HG03108 (cell line): ENCODE data around the gene HS6ST2.

Experiments used
- ATAC-seq: cut with Tn5 transposase; IDR thresholded peaks from one replicate; pipeline ENCODE4 v1.9.1; 2021; ENCODE audit warnings: moderate library complexity; ENCODE audit not compliant: unreplicated experiment

Gene HS6ST2

DNA sequence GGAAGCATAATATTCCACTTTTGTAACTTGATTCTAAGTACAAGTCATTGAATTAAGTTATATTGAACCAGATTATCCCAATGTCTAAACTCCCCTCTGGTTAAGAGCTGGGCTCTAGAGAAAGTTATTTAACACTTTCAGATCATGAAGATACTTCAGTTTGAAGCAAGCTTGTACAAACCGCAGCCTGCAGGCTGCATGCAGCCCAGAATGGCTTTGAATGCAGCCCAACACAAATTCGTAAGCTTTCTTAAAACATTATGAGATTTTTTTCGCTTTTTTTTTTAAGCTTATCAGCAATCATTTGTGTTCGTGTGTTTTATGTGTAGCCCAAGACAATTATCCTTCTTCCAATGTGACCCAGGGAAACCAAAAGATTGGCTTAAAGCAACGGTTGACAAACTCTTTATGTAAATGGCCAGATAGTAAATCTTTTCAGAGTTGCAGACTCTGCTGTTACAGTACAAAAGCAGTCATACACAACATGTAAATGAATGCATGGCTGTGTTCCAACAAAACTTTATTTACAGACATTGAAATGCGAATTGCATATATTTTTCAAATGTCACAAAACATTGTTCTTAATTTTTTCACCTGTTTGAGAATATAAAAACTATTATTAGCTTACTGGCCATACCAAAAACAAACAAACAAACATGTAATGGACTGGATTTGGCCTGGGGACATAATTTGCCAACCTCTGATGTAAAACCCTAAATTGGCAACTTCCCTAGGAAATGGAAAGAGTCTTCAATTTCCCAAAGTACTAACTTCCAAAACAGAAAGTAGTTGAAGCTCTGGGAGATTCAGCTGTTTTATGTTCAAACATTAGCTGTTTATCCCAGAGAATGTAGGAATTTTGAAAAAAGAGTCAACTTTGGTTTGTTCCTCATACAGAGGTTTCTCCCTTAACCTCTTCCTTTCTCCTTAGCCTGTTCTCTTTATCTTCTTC, 268.5 kb downstream of the HS6ST2 start:
- no peak for ATAC-seq

DNA sequence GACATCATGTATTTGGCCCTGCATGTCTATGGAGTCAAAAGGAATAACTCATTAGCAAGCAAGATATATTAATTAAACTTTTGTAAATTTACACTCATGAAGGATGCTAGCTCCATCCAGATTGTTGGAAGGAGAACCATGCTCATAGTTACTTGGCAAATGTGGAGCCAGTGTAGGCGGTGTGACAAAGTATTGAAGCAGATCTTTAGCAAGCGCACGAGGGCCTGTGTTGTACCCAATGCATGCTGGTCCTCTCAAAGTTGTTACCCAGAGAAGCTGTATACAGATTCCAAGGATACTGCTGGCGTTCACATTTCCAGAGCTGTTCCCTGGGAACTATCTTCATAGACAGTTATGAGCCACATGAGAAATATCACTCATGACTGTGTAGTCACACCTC, 273.2 kb downstream of the HS6ST2 start:
- no peak for ATAC-seq

DNA sequence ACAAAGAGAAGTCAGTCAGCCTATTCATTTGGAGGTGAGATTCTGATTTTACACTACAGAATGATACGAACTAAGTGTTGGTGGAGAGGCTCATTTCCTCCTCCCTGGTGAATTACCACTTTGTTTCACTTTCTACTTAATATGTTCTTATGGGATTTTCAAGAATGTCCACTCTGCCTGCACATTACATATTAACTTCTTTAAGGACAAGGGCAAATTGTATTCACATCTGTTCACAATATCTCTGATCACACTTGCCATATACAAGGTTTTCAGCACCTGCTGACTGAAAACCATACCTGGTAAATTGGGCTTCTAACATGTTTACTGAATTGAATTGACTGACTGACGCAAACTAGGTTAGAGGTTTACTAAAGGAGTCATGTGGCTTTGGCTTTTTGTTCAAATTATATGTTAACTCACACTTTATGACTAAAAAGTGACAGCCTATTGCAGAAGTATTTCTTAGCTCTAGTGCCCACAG, 281.2 kb downstream of the HS6ST2 start:
- ATAC-seq = no peak

DNA sequence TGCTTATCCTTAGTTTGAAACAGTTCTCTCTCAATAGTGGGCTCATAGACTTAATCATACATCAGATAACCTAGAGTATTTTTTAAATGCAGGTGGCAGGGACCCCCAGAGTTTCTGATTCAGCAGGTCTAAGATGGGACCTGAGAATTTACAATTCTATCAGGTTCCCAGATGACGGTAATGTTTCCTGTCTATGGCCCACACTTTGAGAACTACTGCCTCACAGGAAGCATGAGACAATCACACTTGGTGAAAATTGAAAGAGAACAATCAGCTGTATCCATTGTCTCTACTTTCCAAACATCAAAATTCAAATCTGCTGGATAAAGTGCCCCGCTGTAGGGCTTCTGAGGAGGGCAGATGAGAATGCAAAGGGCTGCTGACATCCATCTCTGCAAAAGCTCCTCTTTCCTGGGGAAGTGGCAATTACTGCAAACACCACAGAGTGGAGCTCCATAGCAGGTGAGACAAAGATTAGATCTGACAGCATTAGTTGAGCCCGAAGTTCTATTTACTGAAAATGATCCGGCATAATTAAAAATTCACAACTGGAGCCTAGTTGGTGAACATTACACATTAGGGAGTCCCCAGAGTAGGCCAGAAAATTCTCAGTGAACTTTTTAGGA, 281.8 kb downstream of the HS6ST2 start:
- ATAC-seq = no peak

DNA sequence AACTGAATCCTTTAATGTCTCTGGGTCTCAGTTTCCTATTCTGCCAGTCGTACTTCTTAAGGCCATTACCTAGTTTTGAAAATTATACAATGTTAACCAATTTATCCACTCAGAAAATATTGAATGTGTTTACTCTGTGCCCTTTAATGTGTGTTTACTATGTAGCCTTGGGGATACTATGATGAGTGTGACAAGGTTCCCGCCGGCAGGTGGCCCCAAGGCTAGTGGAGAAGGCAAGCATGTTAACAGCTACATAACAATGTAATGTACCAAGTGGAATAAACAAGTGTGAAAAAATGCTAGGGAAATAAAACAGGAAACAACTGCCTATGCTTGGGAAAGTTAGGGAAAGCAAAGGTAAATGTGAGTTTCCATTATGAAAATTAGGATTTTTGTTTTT, 282.3 kb downstream of the HS6ST2 start:
- ATAC-seq = no peak

GRCh38 chrX:132673331-132673730, 285.1 kb downstream of the HS6ST2 start:
- ATAC-seq = no peak

GRCh38 chrX:132671229-132671641, 287.2 kb downstream of the HS6ST2 start:
- no peak for ATAC-seq

DNA sequence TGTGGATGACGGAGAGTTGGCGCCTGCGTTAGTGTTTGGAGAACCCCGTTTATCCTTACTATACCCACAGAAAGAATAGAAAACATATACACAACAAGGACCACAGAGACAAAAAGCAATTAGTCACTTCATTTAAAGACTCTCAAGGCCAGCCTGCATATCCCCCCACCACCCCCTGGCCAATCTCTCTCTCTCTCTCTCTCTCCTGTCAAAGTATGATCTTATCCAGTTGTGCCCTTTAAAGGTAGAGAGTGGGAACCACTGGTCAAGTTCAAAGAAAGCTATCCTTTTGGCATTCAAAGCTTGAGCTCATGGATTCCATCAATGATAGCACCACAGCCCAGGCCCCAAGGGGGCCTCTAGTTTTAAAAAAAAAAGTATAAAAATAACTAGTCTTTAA, 289.3 kb downstream of the HS6ST2 start:
- no peak for ATAC-seq

DNA sequence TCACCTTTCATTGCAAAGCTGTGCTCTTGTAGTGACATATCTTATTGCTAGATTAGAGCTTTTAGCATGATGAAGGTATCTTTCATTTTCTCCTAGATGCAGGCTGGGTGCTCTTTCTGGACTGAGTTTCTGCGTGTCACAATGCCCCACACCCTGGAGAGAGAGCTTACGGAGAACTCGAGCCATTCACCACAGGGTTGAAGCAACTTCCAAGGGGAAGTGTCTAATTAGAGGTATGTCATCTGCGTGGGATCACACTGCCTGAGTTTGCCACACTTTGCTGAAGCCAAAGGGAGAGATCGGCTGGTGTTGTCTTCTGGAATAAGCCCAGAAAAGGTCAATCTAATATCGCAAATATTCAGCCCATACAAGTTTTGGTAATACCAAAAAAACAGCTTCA, 290.3 kb downstream of the HS6ST2 start:
- no peak for ATAC-seq

DNA sequence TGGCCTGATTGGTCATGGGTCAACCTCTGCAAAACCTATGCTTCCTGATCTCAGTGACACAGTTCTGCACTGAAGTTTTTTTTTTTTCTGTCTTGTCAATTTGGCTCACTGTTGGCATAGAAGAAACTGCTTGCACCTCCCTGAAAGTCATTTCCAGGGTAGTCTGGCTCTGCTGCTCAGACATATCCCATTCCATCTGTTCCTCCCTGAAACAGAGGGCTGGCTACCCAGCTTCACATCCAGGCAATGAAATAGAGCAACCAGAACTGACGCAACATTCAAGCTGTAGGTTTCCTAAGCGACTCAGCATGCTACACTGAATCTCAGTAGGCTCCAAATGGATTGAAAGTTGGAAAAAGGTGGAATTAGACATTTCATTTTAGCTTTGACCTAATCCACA, 292.8 kb downstream of the HS6ST2 start:
- no peak for ATAC-seq

- ATAC-seq = no peak
Measured at GRCh38 chrX:132664273-132664672, 294.2 kb downstream of the HS6ST2 start.

DNA sequence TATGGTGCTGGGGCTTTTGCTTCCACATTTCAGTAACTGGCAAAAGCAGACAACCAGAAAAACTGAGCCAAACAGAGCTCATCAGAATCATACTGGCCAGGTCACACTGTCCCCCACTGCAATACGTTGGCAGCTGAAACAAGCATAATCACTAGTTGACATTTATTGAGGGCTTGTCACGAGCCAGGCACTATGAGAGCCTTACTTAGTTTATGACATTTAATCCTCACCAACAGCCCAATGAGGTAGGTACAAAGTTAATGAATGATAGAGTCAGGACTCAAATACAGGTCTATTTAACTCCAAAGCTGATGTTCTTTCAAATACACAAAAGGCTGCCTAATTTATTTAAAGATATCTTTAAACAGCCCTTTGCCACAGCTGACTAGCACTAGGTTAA, 295.6 kb downstream of the HS6ST2 start:
- no peak for ATAC-seq

DNA sequence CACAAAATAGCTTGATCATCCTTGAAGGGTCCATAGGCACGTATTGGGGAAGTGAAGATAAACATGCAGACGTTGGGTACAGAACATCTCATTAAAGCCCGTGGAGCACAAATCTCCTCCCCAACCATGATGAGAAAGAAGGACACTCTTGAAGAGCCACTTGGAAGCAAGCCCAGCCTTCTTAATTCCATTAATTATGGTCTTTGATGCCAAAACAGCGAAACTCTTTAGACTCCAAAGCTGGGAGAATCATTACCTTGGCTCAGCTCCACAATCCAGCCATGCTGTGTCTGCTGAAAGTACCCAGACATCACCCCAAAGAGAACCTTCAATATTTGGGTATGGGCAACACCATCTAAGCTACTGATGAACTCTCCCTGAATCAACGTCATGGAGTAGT, 300.6 kb downstream of the HS6ST2 start:
- no peak for ATAC-seq

- ATAC-seq = no peak
Measured at GRCh38 chrX:132652871-132653270, 305.6 kb downstream of the HS6ST2 start.

- ATAC-seq = no peak
Measured at GRCh38 chrX:132651421-132652086, 306.9 kb downstream of the HS6ST2 start.

DNA sequence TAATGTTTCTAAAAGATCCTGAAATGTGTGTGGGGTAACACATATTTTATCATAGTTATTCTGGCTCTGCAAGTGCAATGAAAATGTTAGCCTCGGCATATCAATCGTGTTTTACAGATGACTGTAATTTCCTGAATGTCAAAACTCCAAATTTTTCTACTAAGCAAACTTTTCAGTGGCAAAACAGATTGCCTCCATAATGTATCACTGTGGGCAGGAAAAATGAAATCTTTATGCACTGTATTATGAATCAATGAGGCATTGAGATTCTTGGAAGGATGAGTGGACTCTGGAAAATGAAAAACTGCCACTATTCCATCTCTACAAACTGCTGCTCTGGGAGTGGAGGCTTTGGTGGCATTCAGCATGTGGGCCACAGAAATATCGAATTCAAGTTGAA, 309.5 kb downstream of the HS6ST2 start:
- ATAC-seq = no peak

DNA sequence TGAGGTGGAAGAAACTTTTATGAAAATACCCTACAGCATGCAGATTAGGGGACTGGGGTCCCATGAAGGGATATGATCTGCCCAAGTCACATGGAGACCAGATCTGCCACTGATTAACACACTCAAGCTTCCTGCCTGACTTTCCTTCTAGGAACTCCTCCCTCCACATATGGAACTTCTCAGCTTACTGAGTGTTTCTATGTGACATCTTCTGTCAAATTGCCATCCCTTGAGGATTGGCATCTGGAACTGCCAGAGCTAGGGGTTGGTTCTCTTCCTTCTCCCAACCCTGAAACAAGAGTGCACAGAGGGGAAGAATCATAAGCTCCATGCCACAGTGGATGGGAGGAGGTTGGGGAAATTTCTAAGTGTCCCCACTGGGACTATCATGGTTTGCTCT, 319.0 kb downstream of the HS6ST2 start:
- ATAC-seq = no peak

- no peak for ATAC-seq
Measured at GRCh38 chrX:132638313-132638712, 320.1 kb downstream of the HS6ST2 start.

- no peak for ATAC-seq
Measured at GRCh38 chrX:132636080-132636479, 322.3 kb downstream of the HS6ST2 start.

DNA sequence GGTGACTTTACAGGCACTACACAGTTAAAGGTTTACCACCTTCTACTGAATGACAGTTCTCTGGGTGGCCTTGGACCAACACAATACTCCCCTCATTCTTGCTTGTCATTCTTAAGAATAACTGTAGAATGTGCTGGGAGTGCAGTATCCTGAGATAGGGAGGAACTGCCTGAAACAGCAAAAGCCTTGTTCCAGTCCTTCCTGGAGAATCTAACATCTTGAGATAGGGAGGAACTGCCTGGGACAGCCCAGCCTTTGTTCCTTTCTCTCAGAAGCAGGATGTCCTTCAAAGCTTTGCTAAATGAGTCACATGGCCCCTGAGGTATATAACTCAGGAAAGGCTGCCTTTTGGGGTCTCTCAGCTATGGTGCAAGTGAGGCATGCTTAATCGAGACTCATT, 323.9 kb downstream of the HS6ST2 start:
- ATAC-seq = no peak

GRCh38 chrX:132631579-132632232, 326.7 kb downstream of the HS6ST2 start:
- ATAC-seq = no peak
